ENCODE measurements around the gene IQGAP2.
"Not testable (repeated sequence)": the region's sequence is repeated elsewhere in the genome, so short reads cannot be mapped to it uniquely, and the experiment has no call there.

IQGAP2 gene

GRCh38 chr5:76367623-76368371 lies 35.3 kb upstream of the IQGAP2 start:
- no peak overlapping the region for H3K4me3 ChIP-seq
- H3K9ac ChIP-seq, result no peak overlapping the region
- no peak overlapping the region for H3K4me2 ChIP-seq
- no peak for TF ChIP-seq Cebpa-rat (IDR thresholded peaks at IDR 0.05)
- H3K27me3 ChIP-seq, result no peaks in the 10 kb centered on the region
- peaks cover 21 to 33% (median 29%) of the 10 kb centered on the region in 10 experiments for H3K4me1 ChIP-seq
- H3K27ac ChIP-seq, result no peak overlapping the region
- H3K36me3 ChIP-seq, result no peaks in the 10 kb centered on the region
- peaks cover 0 to 6% (median 0%) of the 10 kb centered on the region in 11 experiments; a peak in 2 of 22 replicates for H3K9me3 ChIP-seq (replicated peaks in 1 of 11)
- H4K20me1 ChIP-seq, result no peaks in the 10 kb centered on the region

GRCh38 chr5:76368941-76369340 lies 34.1 kb upstream of the IQGAP2 start:
- Histone ChIP-seq H3K4me1 (peaks cover 21 to 33% (median 28%) of the 10 kb centered on the region in 10 experiments), H3K9me3 (replicated peaks in 1 of 11) (peaks cover 0 to 6% (median 0%) of the 10 kb centered on the region in 11 experiments; a peak in 2 of 22 replicates), H3K36me3 (no peaks in the 10 kb centered on the region), H3K9ac (no peak overlapping the region), H4K20me1 (no peaks in the 10 kb centered on the region), H3K27me3 (no peaks in the 10 kb centered on the region), H3K4me3 (no peak overlapping the region), H3K27ac (no peak overlapping the region), H3K4me2 (peak overlapping the region in 2 of 11 experiments; percentile 20 to 24; a peak in 1 of 22 replicates)
- no peak for TF ChIP-seq Cebpa-rat (IDR thresholded peaks at IDR 0.05)

GRCh38 chr5:76369668-76370067 lies 33.4 kb upstream of the IQGAP2 start:
- not testable (repeated sequence) for H3K27me3 ChIP-seq; H3K9me3 ChIP-seq (replicated peaks in 1 of 11); H3K27ac ChIP-seq; H3K4me3 ChIP-seq; H3K9ac ChIP-seq; H4K20me1 ChIP-seq; H3K36me3 ChIP-seq; H3K4me2 ChIP-seq
- peaks cover 14 to 33% (median 25%) of the 10 kb centered on the region in 10 experiments for H3K4me1 ChIP-seq

GRCh38 chr5:76371960-76372322 lies 31.1 kb upstream of the IQGAP2 start:
- Histone ChIP-seq H3K9me3 (replicated peaks in 1 of 11) (no peaks in the 10 kb centered on the region), H3K27me3 (no peaks in the 10 kb centered on the region), H3K4me1 (peaks cover 0 to 19% (median 11%) of the 10 kb centered on the region in 10 experiments; a peak in 15 of 20 replicates), H3K27ac (peak overlapping the region in 1 of 11 experiments; percentile 58; a peak in 1 of 22 replicates), H3K36me3 (no peaks in the 10 kb centered on the region), H3K4me2 (peak overlapping the region in 10 of 11 experiments; percentile 4 to 68 (median 38); a peak in 12 of 22 replicates), H3K4me3 (no peak overlapping the region), H4K20me1 (no peaks in the 10 kb centered on the region), H3K9ac (no peak overlapping the region)
- no peak for TF ChIP-seq Cebpa-rat (IDR thresholded peaks at IDR 0.05)

- H4K20me1 ChIP-seq, result no peaks in the 10 kb centered on the region
- peak overlapping the region in 2 of 11 experiments; percentile 23 to 58; a peak in 3 of 22 replicates for H3K27ac ChIP-seq
- no peak overlapping the region for H3K4me3 ChIP-seq
- H3K9ac ChIP-seq, result no peak overlapping the region
- peak overlapping the region in 10 of 11 experiments; percentile 4 to 68 (median 38); a peak in 12 of 22 replicates for H3K4me2 ChIP-seq
- H3K27me3 ChIP-seq, result no peaks in the 10 kb centered on the region
- no peaks in the 10 kb centered on the region for H3K36me3 ChIP-seq
- no peak for TF ChIP-seq Cebpa-rat (IDR thresholded peaks at IDR 0.05)
- H3K4me1 ChIP-seq, result peaks cover 0 to 19% (median 11%) of the 10 kb centered on the region in 10 experiments; a peak in 15 of 20 replicates
- H3K9me3 ChIP-seq (replicated peaks in 1 of 11), result no peaks in the 10 kb centered on the region
Observed at GRCh38 chr5:76372323-76373054, 30.6 kb upstream of the IQGAP2 start.

GRCh38 chr5:76376148-76376865 lies 26.8 kb upstream of the IQGAP2 start:
- no peak overlapping the region for H3K9ac ChIP-seq
- no peak overlapping the region for H3K27ac ChIP-seq
- no peaks in the 10 kb centered on the region for H3K27me3 ChIP-seq
- no peaks in the 10 kb centered on the region for H3K9me3 ChIP-seq (replicated peaks in 1 of 11)
- no peak overlapping the region for H3K4me3 ChIP-seq
- peaks cover 9 to 24% (median 21%) of the 10 kb centered on the region in 10 experiments for H3K4me1 ChIP-seq
- H3K36me3 ChIP-seq, result no peaks in the 10 kb centered on the region
- no peak for TF ChIP-seq Cebpa-rat (IDR thresholded peaks at IDR 0.05)
- no peaks in the 10 kb centered on the region for H4K20me1 ChIP-seq
- H3K4me2 ChIP-seq, result no peak overlapping the region

GRCh38 chr5:76376866-76377230 lies 26.2 kb upstream of the IQGAP2 start:
- Histone ChIP-seq H3K9ac (no peak overlapping the region), H3K4me2 (no peak overlapping the region)
- no peak for TF ChIP-seq Cebpa-rat (IDR thresholded peaks at IDR 0.05)

GRCh38 chr5:76378355-76378754 lies 24.7 kb upstream of the IQGAP2 start:
- Histone ChIP-seq H3K27ac (no peak overlapping the region), H3K4me2 (peak overlapping the region in 3 of 11 experiments; percentile 40 to 68 (median 56); a peak in 1 of 22 replicates), H3K4me3 (no peak overlapping the region), H3K36me3 (no peaks in the 10 kb centered on the region), H3K9me3 (replicated peaks in 1 of 11) (no peaks in the 10 kb centered on the region), H4K20me1 (no peaks in the 10 kb centered on the region), H3K9ac (no peak overlapping the region), H3K27me3 (no peaks in the 10 kb centered on the region), H3K4me1 (peaks cover 9 to 14% (median 11%) of the 10 kb centered on the region in 10 experiments)
- no peak for TF ChIP-seq Cebpa-rat (IDR thresholded peaks at IDR 0.05)

More at GRCh38 chr5:76376866-76377230, 26.2 kb upstream of the IQGAP2 start:
- no peak overlapping the region for H3K4me3 ChIP-seq
- H3K9me3 ChIP-seq (replicated peaks in 1 of 11), result no peaks in the 10 kb centered on the region
- H3K4me1 ChIP-seq, result peaks cover 9 to 24% (median 20%) of the 10 kb centered on the region in 10 experiments
- no peaks in the 10 kb centered on the region for H3K27me3 ChIP-seq
- H3K27ac ChIP-seq, result no peak overlapping the region
- no peaks in the 10 kb centered on the region for H3K36me3 ChIP-seq
- no peaks in the 10 kb centered on the region for H4K20me1 ChIP-seq

- no peaks in the 10 kb centered on the region for H4K20me1 ChIP-seq
- no peak overlapping the region for H3K27ac ChIP-seq
- no peaks in the 10 kb centered on the region for H3K36me3 ChIP-seq
- peaks cover 11 to 20% (median 14%) of the 10 kb centered on the region in 10 experiments for H3K4me1 ChIP-seq
- TF ChIP-seq Cebpa-rat (IDR thresholded peaks at IDR 0.05), result no peak
- no peak overlapping the region for H3K4me3 ChIP-seq
- H3K9ac ChIP-seq, result no peak overlapping the region
- no peaks in the 10 kb centered on the region for H3K27me3 ChIP-seq
- peak overlapping the region; percentile 25 to 74 (median 52) for H3K4me2 ChIP-seq
- no peaks in the 10 kb centered on the region for H3K9me3 ChIP-seq (replicated peaks in 1 of 11)
Observed at GRCh38 chr5:76379316-76379715, 23.8 kb upstream of the IQGAP2 start.
